Peyer's patch (tissue), 4 donors: ENCODE data around the gene ENAM.
"Not testable (repeated sequence)": the region's sequence is repeated elsewhere in the genome, so short reads cannot be mapped to it uniquely, and the experiment has no call there.

ENCODE experiments used
- POLR2A ChIP-seq, 2 donors: fragments of 450-650 bp; IDR thresholded peaks; one replicate each; pipeline ENCODE4 v1.5.1; 2017; ENCODE audit warnings: antibody characterized with exemption in 2 of 2, mild to moderate bottlenecking in 2 of 2, moderate library complexity in 2 of 2
- TF ChIP-seq, protein P1 (sequence below), 6 experiments: fragments of 450-650 bp in 4 of 6; fragments of 200-600 bp in 2 of 6; sonication (generic) in 1 of 6; IDR thresholded peaks; one replicate each; pipeline ENCODE4 v1.5.1; 2017 to 2019; ENCODE audit warnings: antibody characterized with exemption in 6 of 6, mild to moderate bottlenecking in 3 of 6, moderate library complexity in 1 of 6

DNA sequence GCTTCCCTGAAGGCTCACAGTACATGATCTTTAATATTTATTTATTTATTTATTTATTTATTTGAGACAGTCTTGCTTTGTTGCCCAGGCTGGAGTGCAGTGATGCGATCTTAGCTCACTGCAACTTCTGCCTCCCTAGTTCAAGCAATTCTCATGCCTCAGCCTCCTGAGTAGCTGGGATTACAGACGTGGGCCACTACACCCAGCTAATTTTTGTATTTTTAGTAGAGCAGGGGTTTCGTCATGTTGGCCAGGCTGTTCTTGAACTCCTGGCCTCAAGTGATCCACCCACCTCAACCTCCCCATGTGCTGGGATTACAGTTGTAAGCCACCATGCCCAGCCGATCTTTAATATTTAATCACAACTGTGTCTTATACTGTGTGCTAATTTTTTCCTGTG lies 22.2 kb downstream of the ENAM start:
- TF ChIP-seq, protein P1, sequence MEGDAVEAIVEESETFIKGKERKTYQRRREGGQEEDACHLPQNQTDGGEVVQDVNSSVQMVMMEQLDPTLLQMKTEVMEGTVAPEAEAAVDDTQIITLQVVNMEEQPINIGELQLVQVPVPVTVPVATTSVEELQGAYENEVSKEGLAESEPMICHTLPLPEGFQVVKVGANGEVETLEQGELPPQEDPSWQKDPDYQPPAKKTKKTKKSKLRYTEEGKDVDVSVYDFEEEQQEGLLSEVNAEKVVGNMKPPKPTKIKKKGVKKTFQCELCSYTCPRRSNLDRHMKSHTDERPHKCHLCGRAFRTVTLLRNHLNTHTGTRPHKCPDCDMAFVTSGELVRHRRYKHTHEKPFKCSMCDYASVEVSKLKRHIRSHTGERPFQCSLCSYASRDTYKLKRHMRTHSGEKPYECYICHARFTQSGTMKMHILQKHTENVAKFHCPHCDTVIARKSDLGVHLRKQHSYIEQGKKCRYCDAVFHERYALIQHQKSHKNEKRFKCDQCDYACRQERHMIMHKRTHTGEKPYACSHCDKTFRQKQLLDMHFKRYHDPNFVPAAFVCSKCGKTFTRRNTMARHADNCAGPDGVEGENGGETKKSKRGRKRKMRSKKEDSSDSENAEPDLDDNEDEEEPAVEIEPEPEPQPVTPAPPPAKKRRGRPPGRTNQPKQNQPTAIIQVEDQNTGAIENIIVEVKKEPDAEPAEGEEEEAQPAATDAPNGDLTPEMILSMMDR (IDR thresholded peaks at IDR 0.05), result not testable (repeated sequence)
- not testable (repeated sequence) for TF ChIP-seq POLR2A (IDR thresholded peaks at IDR 0.05)
